GM18508 (cell line): ENCODE results near the gene RPTN.

Experiments used
- ATAC-seq: cut with Tn5 transposase; IDR thresholded peaks from one replicate; pipeline ENCODE4 v1.9.1; 2021; ENCODE audit warnings: moderate number of reproducible peaks; ENCODE audit not compliant: insufficient read depth, unreplicated experiment

RPTN gene, protein sequence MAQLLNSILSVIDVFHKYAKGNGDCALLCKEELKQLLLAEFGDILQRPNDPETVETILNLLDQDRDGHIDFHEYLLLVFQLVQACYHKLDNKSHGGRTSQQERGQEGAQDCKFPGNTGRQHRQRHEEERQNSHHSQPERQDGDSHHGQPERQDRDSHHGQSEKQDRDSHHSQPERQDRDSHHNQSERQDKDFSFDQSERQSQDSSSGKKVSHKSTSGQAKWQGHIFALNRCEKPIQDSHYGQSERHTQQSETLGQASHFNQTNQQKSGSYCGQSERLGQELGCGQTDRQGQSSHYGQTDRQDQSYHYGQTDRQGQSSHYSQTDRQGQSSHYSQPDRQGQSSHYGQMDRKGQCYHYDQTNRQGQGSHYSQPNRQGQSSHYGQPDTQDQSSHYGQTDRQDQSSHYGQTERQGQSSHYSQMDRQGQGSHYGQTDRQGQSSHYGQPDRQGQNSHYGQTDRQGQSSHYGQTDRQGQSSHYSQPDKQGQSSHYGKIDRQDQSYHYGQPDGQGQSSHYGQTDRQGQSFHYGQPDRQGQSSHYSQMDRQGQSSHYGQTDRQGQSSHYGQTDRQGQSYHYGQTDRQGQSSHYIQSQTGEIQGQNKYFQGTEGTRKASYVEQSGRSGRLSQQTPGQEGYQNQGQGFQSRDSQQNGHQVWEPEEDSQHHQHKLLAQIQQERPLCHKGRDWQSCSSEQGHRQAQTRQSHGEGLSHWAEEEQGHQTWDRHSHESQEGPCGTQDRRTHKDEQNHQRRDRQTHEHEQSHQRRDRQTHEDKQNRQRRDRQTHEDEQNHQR

GRCh38 chr1:152159144-152159543, at the start of gene RPTN:
TSS of gene RPTN (minus strand) at chr1:152159228. CDS start at chr1:152157889, 1,339 bp downstream.
- no peak for ATAC-seq

- ATAC-seq: no peak
Measured at GRCh38 chr1:152198982-152199381, 40.0 kb upstream of the RPTN start.

GRCh38 chr1:152197361-152197941, 38.4 kb upstream of the RPTN start:
- no peak for ATAC-seq

DNA sequence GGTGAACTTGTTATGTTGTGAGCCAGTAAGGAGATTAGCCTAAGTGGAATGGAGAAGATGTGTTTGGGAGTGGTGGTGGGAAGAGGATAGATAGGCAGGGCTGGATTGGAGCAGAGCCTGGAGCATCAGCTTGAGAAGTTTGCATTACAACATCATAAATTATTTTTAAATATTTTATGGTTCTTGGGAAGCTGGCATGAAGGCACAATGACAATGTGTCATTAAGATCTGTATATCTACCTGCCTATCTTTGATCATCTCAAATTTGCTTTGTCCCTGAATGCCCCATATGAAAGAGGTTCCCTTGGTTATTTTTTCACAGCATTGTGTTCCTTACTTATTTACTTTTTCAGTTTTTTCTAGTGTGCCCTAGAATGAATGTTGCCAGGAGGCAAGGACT, 32.7 kb upstream of the RPTN start:
- ATAC-seq: no peak

DNA sequence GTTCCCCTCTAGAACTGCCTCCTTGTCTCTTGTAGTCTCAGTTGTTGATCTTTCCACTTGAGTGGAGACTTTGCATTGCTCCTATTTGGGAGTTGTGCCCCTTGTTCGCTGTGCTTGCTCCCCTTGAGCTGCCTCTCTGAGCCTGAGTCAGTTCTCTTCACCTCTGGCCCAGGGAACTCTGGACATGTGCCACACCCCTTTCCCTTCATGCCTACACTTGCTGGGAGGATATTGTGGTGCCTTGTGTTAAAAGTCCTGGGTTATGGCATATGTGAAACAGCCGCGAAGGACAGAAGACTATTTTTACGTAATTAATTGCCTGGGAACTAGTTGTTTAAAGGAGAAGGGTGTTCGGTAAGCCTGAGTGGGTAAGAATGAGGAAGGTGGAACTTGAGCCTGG, 32.2 kb upstream of the RPTN start:
- no peak for ATAC-seq

- ATAC-seq: no peak
Measured at GRCh38 chr1:152190589-152190988, 31.6 kb upstream of the RPTN start.

DNA sequence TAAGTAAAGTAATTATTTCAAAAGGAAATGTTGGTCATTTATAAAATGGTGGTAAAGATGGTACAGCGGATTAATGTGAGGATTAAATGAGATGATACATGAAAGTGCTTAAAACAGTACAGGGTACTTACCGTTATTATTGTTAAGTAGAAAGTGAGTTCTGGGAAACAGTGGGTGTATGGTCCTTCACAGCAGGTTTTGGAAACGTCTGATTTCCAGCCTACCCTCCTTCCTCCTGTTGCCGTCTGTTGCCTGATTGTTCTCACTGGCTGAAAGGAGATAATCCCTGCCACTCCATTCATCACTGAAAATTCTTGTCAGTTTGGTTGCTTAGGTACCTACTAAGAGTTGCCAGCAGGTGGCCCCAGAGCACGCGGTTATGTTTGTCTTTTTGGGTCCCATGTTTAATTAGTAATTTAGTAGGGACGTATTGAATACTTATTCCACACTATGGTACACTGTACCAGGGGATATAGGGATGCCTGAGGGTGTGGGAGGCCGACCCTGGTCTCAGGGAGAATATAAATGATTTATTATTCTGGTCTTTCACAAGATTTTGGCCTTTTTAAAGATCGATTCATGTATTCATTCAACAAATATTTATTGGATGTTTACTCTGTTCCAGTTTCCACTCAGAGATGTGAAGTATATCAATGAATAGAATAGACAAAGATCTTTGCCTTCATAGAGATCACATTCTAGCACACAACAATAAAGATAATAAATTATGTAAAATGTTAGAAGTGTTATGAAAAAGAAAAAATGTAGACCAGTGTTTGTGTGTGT, 30.8 kb upstream of the RPTN start:
- no peak for ATAC-seq

- ATAC-seq: no peak
Measured at GRCh38 chr1:152188673-152189591, 29.9 kb upstream of the RPTN start.

DNA sequence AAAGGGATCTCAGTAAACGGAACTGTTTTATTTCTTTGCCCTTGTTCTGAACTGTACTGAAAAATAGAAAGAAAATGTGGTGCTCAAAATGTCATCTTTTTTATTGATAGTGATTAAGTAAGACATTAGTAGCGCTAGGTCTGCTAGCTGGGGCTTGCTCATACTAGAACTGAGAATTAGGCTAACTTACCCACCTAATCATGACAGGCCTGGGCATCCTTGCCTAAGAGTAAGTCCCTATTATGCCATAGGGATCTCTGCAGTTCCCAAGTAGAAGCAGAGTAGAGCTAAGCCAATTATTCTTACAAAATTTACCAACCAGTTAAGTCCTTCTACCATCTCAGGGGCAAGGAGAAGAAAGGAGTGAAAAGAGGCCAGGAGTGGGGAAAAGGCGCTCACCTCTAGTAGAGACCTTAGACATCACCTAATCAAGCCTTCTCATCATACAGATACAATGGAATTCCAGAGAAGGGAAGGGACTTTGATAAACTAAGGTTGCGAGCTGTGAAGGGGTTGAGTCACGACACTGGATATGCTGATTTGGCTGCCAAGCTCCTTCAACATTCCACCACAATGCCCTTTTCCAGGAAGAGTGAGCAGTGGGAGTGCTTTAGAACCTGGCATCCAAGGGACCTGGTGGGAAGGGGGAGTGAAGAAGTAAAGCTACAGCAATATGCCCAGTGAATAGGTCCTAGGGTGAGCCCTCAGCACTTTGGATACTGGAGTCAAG, 27.7 kb upstream of the RPTN start:
- ATAC-seq: no peak

GRCh38 chr1:152185544-152186391, 26.7 kb upstream of the RPTN start:
- ATAC-seq: no peak

DNA sequence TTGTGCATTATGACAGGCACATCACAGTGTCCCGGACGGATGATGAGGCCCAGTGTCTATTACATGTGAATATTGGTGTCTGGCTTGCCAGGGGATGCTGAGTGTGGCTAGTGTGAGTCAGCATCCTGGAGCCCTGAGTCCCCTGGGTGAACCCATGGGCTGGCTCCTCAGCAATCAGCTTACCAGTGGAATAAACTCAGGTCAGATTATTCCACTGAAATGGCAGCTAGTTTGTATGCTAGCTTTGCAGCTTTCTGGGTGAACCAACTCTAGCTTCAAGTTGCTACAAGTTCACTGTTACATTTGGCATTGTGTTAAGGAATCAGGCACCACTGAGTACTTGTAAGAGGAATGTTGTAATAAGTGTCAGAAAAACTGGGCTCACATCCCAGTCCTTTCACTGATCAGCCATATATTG, 23.9 kb upstream of the RPTN start:
- no peak for ATAC-seq

DNA sequence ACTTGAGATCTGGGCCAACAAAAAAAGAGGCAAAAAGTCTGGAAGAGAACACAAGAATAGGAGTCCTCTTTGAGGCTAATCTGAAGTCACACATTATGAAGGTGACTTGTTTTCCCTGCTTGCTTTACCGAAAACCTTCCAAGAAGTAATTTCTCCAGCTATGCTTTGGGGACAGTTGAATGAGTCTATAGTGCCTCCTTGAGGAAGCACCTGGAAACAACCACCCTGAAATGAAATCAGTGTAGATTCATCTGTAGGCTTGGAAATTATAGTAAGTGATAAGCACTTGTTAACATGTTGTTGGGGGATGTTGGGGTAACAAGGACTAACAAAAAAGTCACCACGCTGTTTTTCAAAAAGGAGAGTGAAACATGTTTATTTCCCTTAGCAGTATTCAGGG, 23.4 kb upstream of the RPTN start:
- no peak for ATAC-seq

DNA sequence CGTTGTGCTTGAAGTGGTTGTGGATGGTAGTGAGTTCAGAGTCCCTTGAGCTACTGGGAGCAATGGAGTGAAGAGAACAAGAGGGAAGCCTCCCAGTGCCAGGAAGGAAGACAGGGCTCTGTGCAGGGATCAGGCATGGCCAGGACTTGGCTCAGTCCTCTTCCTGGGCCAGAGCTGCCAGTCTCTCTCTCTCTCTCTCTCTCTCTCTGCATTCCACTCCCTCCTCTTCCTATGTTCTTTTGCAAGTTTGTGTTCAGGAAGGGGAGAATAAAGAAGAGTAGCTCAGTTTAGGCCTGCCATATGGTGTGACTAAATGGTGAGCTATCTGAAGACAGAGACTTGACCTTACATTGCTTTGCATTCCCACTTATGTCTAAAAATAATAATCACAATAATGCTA, 20.5 kb upstream of the RPTN start:
- no peak for ATAC-seq

- ATAC-seq: no peak
Measured at GRCh38 chr1:152170287-152170905, 11.4 kb upstream of the RPTN start.

DNA sequence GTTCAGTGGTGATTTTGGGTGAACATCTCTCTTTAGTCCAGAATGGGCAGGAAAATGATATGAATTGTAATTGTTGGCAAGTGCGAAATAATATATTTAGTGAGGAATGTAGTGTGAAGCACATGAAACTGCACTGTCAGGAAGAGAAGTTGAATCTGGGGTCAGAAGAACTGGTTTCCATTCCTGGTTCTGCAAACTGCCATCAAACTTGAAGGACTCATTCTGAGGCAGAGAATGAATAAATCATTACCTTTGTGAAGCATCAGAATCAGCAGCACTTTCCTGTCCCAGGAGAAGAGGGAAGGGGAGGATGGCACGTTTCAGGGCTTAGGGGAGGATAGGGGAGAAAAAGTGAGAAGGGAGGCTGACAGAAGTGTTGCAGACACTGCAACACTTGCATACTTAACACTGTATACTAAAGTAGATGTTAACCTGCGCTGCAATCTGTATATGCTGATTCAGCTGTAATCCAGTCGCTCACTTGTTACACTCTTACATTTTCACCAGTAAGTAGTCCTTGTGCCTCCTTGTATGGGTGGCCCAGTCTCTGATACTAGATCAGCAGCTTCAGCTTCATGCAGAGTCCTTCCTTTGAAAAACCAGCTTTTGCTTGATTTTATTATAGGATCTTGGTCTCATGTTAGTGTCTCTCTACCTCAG, 10.5 kb upstream of the RPTN start:
- no peak for ATAC-seq

DNA sequence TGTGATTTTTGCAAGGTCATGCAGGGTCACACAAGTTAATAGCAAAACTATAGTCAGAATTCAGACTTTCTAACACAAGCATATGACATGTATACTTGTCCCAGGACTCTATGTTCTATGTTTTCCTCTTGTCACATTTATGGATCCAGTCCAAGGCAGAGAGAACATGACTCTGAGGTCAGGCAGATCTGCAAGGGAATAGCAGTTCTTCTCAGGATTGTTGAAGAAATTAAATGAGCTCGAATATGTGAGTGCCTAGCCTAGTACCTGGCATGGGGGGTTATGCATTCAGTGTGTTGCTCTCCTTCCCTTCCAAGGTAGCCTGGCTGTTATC, 9.5 kb upstream of the RPTN start:
- no peak for ATAC-seq
